ENCODE data around the gene GABBR2. TPM values are rescaled to one million over a fixed set of nuclear protein-coding genes. Genes with fewer than 3 reads are reported as not detected.

Gene GABBR2
- total RNA-seq, 2 donors from 2014 or later, result not detected

- ATAC-seq (replicated peaks), result no peak
- Mint-ChIP-seq H3K4me1 (no peaks in the 10 kb centered on the region), H3K9me3 (no peaks in the 10 kb centered on the region), H3K27ac (no peak overlapping the region), H3K36me3 (ENCODE audit: low read depth) (no peaks in the 10 kb centered on the region), H3K27me3 (peaks cover 8% of the 10 kb centered on the region), H3K4me3 (no peak overlapping the region)
These were observed 170.1 kb downstream of the GABBR2 start for GRCh38 chr9:98538626-98539031.

- no peak overlapping the region for H3K4me3 Mint-ChIP-seq
- peaks cover 8% of the 10 kb centered on the region for H3K27me3 Mint-ChIP-seq
- H3K9me3 Mint-ChIP-seq, result no peaks in the 10 kb centered on the region
- H3K4me1 Mint-ChIP-seq, result no peaks in the 10 kb centered on the region
- H3K27ac Mint-ChIP-seq, result no peak overlapping the region
- H3K36me3 Mint-ChIP-seq (ENCODE audit: low read depth), result no peaks in the 10 kb centered on the region
- ATAC-seq (replicated peaks), result no peak
These were observed 170.5 kb downstream of the GABBR2 start for GRCh38 chr9:98538203-98538602.

- Mint-ChIP-seq H3K9me3 (no peaks in the 10 kb centered on the region), H3K4me3 (no peak overlapping the region), H3K27ac (no peak overlapping the region), H3K27me3 (peaks cover 8% of the 10 kb centered on the region), H3K36me3 (ENCODE audit: low read depth) (no peaks in the 10 kb centered on the region), H3K4me1 (no peaks in the 10 kb centered on the region)
- no peak for ATAC-seq (replicated peaks)
These were observed 172.1 kb downstream of the GABBR2 start for GRCh38 chr9:98536542-98537173.

GRCh38 chr9:98533866-98534265, 174.9 kb downstream of the GABBR2 start:
- no peak overlapping the region for H3K4me3 Mint-ChIP-seq
- no peak for ATAC-seq (replicated peaks)
- H3K27ac Mint-ChIP-seq, result no peak overlapping the region
- no peaks in the 10 kb centered on the region for H3K9me3 Mint-ChIP-seq
- H3K36me3 Mint-ChIP-seq (ENCODE audit: low read depth), result no peaks in the 10 kb centered on the region
- H3K4me1 Mint-ChIP-seq, result no peaks in the 10 kb centered on the region
- H3K27me3 Mint-ChIP-seq, result peaks cover 6% of the 10 kb centered on the region

- Mint-ChIP-seq H3K4me1 (no peaks in the 10 kb centered on the region), H3K4me3 (no peak overlapping the region), H3K27me3 (peaks cover 6% of the 10 kb centered on the region), H3K36me3 (ENCODE audit: low read depth) (no peaks in the 10 kb centered on the region), H3K9me3 (no peaks in the 10 kb centered on the region), H3K27ac (no peak overlapping the region)
- no peak for ATAC-seq (replicated peaks)
These were observed 175.6 kb downstream of the GABBR2 start for GRCh38 chr9:98533132-98533531.

- Mint-ChIP-seq H3K27ac (no peak overlapping the region), H3K9me3 (no peaks in the 10 kb centered on the region), H3K36me3 (ENCODE audit: low read depth) (no peaks in the 10 kb centered on the region), H3K4me3 (no peak overlapping the region), H3K4me1 (no peaks in the 10 kb centered on the region), H3K27me3 (peaks cover 6% of the 10 kb centered on the region)
- ATAC-seq (replicated peaks), result no peak
These were observed 176.2 kb downstream of the GABBR2 start for GRCh38 chr9:98532574-98532973.

GRCh38 chr9:98532147-98532546, 176.6 kb downstream of the GABBR2 start:
- H3K4me1 Mint-ChIP-seq, result no peaks in the 10 kb centered on the region
- H3K36me3 Mint-ChIP-seq (ENCODE audit: low read depth), result no peaks in the 10 kb centered on the region
- H3K9me3 Mint-ChIP-seq, result no peaks in the 10 kb centered on the region
- H3K27ac Mint-ChIP-seq, result no peak overlapping the region
- ATAC-seq (replicated peaks), result no peak
- peaks cover 6% of the 10 kb centered on the region for H3K27me3 Mint-ChIP-seq
- H3K4me3 Mint-ChIP-seq, result no peak overlapping the region

GRCh38 chr9:98530806-98531386, 177.8 kb downstream of the GABBR2 start:
- ATAC-seq (replicated peaks), result no peak
- Mint-ChIP-seq H3K36me3 (ENCODE audit: low read depth) (no peaks in the 10 kb centered on the region), H3K9me3 (no peaks in the 10 kb centered on the region), H3K27ac (no peak overlapping the region), H3K4me3 (no peak overlapping the region), H3K27me3 (peaks cover 12% of the 10 kb centered on the region), H3K4me1 (no peaks in the 10 kb centered on the region)

- Mint-ChIP-seq H3K4me3 (no peak overlapping the region), H3K27ac (no peak overlapping the region), H3K36me3 (ENCODE audit: low read depth) (no peaks in the 10 kb centered on the region), H3K4me1 (no peaks in the 10 kb centered on the region), H3K9me3 (no peaks in the 10 kb centered on the region), H3K27me3 (peaks cover 9% of the 10 kb centered on the region)
- no peak for ATAC-seq (replicated peaks)
These were observed 178.5 kb downstream of the GABBR2 start for GRCh38 chr9:98530275-98530674.

GRCh38 chr9:98529841-98530240, 178.9 kb downstream of the GABBR2 start:
- no peaks in the 10 kb centered on the region for H3K36me3 Mint-ChIP-seq (ENCODE audit: low read depth)
- no peaks in the 10 kb centered on the region for H3K4me1 Mint-ChIP-seq
- H3K9me3 Mint-ChIP-seq, result no peaks in the 10 kb centered on the region
- no peak overlapping the region for H3K27ac Mint-ChIP-seq
- ATAC-seq (replicated peaks), result no peak
- H3K27me3 Mint-ChIP-seq, result peaks cover 9% of the 10 kb centered on the region
- no peak overlapping the region for H3K4me3 Mint-ChIP-seq

GRCh38 chr9:98523231-98523901, 185.4 kb downstream of the GABBR2 start:
- H3K4me1 Mint-ChIP-seq, result no peaks in the 10 kb centered on the region
- no peaks in the 10 kb centered on the region for H3K9me3 Mint-ChIP-seq
- no peaks in the 10 kb centered on the region for H3K36me3 Mint-ChIP-seq (ENCODE audit: low read depth)
- no peak overlapping the region for H3K27ac Mint-ChIP-seq
- H3K27me3 Mint-ChIP-seq, result peaks cover 46% of the 10 kb centered on the region
- ATAC-seq (replicated peaks), result no peak
- H3K4me3 Mint-ChIP-seq, result no peak overlapping the region

- peaks cover 46% of the 10 kb centered on the region for H3K27me3 Mint-ChIP-seq
- ATAC-seq (replicated peaks), result peak; percentile 19
- no peaks in the 10 kb centered on the region for H3K36me3 Mint-ChIP-seq (ENCODE audit: low read depth)
- H3K9me3 Mint-ChIP-seq, result no peaks in the 10 kb centered on the region
- H3K4me1 Mint-ChIP-seq, result no peaks in the 10 kb centered on the region
- H3K27ac Mint-ChIP-seq, result no peak overlapping the region
- H3K4me3 Mint-ChIP-seq, result no peak overlapping the region
These were observed 186.2 kb downstream of the GABBR2 start for GRCh38 chr9:98522487-98522886.

GRCh38 chr9:98521141-98521540, 187.6 kb downstream of the GABBR2 start:
- no peaks in the 10 kb centered on the region for H3K4me1 Mint-ChIP-seq
- no peaks in the 10 kb centered on the region for H3K36me3 Mint-ChIP-seq (ENCODE audit: low read depth)
- H3K27me3 Mint-ChIP-seq, result peaks cover 41% of the 10 kb centered on the region
- H3K27ac Mint-ChIP-seq, result no peak overlapping the region
- H3K4me3 Mint-ChIP-seq, result no peak overlapping the region
- no peak for ATAC-seq (replicated peaks)
- H3K9me3 Mint-ChIP-seq, result no peaks in the 10 kb centered on the region

- no peak for ATAC-seq (replicated peaks)
- H3K9me3 Mint-ChIP-seq, result no peaks in the 10 kb centered on the region
- no peak overlapping the region for H3K27ac Mint-ChIP-seq
- no peaks in the 10 kb centered on the region for H3K4me1 Mint-ChIP-seq
- no peak overlapping the region for H3K4me3 Mint-ChIP-seq
- H3K27me3 Mint-ChIP-seq, result peaks cover 39% of the 10 kb centered on the region
- no peaks in the 10 kb centered on the region for H3K36me3 Mint-ChIP-seq (ENCODE audit: low read depth)
These were observed 188.3 kb downstream of the GABBR2 start for GRCh38 chr9:98520221-98520960.

- Mint-ChIP-seq H3K4me1 (no peaks in the 10 kb centered on the region), H3K27ac (no peak overlapping the region), H3K27me3 (peaks cover 37% of the 10 kb centered on the region), H3K36me3 (ENCODE audit: low read depth) (no peaks in the 10 kb centered on the region), H3K4me3 (no peak overlapping the region), H3K9me3 (no peaks in the 10 kb centered on the region)
- ATAC-seq (replicated peaks), result no peak
These were observed 189.1 kb downstream of the GABBR2 start for GRCh38 chr9:98519641-98520040.

All from activated T-helper 17 cell treated with anti-CD3 and anti-CD28 coated beads, Interleukin-2, amount 50 U/mL, for 72 hours (primary cell).